Measurements from ENCODE around the gene COL8A1.

DNA sequence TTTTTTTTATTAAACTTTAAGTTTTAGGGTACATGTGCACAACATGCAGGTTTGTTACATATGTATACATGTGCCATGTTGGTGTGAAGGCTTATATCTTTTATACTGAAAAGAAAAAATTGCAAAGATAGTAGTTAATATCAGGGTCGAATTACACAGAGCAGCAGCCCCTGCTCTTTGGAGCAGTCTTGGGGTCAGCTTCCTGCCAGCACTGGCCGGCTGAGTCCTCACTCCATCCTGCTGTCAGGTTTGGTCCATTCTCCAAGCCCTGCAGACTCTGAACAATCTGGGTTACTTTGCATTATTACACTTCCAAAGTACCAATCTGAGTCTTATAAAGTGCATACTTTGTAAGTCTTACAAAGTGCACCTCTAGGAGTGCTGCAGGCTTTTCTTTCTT is 66.0 kb downstream of the COL8A1 start:
- TF ChIP-seq POLR2A (IDR thresholded peaks at IDR 0.05) (no peak), POLR2AphosphoS5 (IDR thresholded peaks at IDR 0.05) (no peak)

All from stomach (tissue), 4 donors.